Neural progenitor cell (in vitro differentiated cells): ENCODE measurements around the gene BBS9. TPM values are rescaled to one million over a fixed set of nuclear protein-coding genes. Genes with fewer than 3 reads are reported as not detected.

Source experiments
- DNase-seq: peaks from one replicate; pipeline ENCODE4 v3.0.0-alpha.2; 2016; ENCODE audit warnings: low spot score
- H2AFZ ChIP-seq: fragments of 200-600 bp; sonication (generic); replicated peaks from 2 replicates; pipeline ENCODE4 v1.6.1; 2016; ENCODE audit warnings: antibody characterized with exemption
- H3F3A ChIP-seq: fragments of 200-600 bp; sonication (generic); 2 replicates; pipeline ENCODE4 v1.6.1; 2016; ENCODE audit warnings: antibody characterized with exemption, low read depth
- H3K27ac ChIP-seq: fragments of 200-600 bp; sonication (generic); 2 replicates; pipeline ENCODE4 v1.5.1; 2016; ENCODE audit warnings: mild to moderate bottlenecking
- H3K27me3 ChIP-seq: fragments of 200-600 bp; sonication (generic); 2 replicates; pipeline ENCODE4 v1.6.1; 2016; ENCODE audit warnings: mild to moderate bottlenecking, moderate library complexity
- H3K36me3 ChIP-seq: fragments of 200-600 bp; sonication (generic); 2 replicates; pipeline ENCODE4 v1.5.1; 2016
- H3K4me1 ChIP-seq: fragments of 200-600 bp; sonication (generic); 2 replicates; pipeline ENCODE4 v1.6.1; 2016; ENCODE audit warnings: mixed run types
- H3K4me2 ChIP-seq: fragments of 200-600 bp; sonication (generic); 2 replicates; pipeline ENCODE4 v1.6.1; 2016
- H3K4me3 ChIP-seq: fragments of 200-600 bp; sonication (generic); 2 replicates; pipeline ENCODE4 v1.5.1; 2016
- H3K79me2 ChIP-seq: fragments of 200-600 bp; sonication (generic); 2 replicates; pipeline ENCODE4 v1.6.1; 2016; ENCODE audit warnings: low read depth
- H3K9ac ChIP-seq: fragments of 200-600 bp; sonication (generic); 2 replicates; pipeline ENCODE4 v1.6.1; 2016
- H3K9me3 ChIP-seq: fragments of 200-600 bp; sonication (generic); 2 replicates; pipeline ENCODE4 v1.5.1; 2016; ENCODE audit warnings: low read depth
- H4K20me1 ChIP-seq: fragments of 200-600 bp; sonication (generic); 2 replicates; pipeline ENCODE4 v1.6.1; 2016; ENCODE audit warnings: low read depth
- H3K27ac Mint-ChIP-seq: 3 replicates; pipeline ENCODE4 v1.8.0; 2021; ENCODE audit warnings: mixed read lengths
- H3K27me3 Mint-ChIP-seq: 2 replicates; pipeline ENCODE4 v1.8.0; 2022; ENCODE audit warnings: low read depth, mild to moderate bottlenecking, inconsistent platforms, moderate library complexity, mixed read lengths; ENCODE audit not compliant: insufficient read depth
- H3K36me3 Mint-ChIP-seq: 3 replicates; pipeline ENCODE4 v1.8.0; 2021; ENCODE audit warnings: mixed read lengths
- H3K4me1 Mint-ChIP-seq: 3 replicates; pipeline ENCODE4 v1.8.0; 2021; ENCODE audit warnings: mixed read lengths
- H3K4me3 Mint-ChIP-seq: 3 replicates; pipeline ENCODE4 v1.8.0; 2021; ENCODE audit warnings: mild to moderate bottlenecking, moderate library complexity, mixed read lengths
- H3K9me3 Mint-ChIP-seq: 3 replicates; pipeline ENCODE4 v1.8.0; 2020; ENCODE audit warnings: mixed read lengths
- EZH2 ChIP-seq: fragments of 200-600 bp; sonication (generic); IDR thresholded peaks from 2 replicates; pipeline ENCODE4 v1.6.1; 2017; ENCODE audit warnings: antibody characterized with exemption, mild to moderate bottlenecking, moderate library complexity
- EZH2phosphoT487 ChIP-seq: fragments of 200-600 bp; sonication (generic); IDR thresholded peaks from 2 replicates; pipeline ENCODE4 v1.6.1; 2017; ENCODE audit warnings: antibody characterized with exemption
- small RNA-seq: library from RNA; depleted of rRNA; stranded (forward); fragments of <200 nt; gene quantifications from one replicate; pipeline ENCODE3, GENCODE V24; 2015
- total RNA-seq: library from RNA; depleted of rRNA; stranded (reverse); fragments of >200 nt; gene quantifications from 2 replicates; pipeline ENCODE4 v1.2.3, GENCODE V29; 2015; ENCODE audit warnings: low replicate concordance
- TF ChIP-seq, protein P1 (sequence below): fragments of 200-600 bp; sonication (generic); IDR thresholded peaks from 2 replicates; pipeline ENCODE4 v1.5.1; 2017; ENCODE audit warnings: antibody characterized with exemption, mild to moderate bottlenecking

BBS9 gene
- total RNA-seq, 1 donor from 2014 or later: 40.3 TPM

DNA sequence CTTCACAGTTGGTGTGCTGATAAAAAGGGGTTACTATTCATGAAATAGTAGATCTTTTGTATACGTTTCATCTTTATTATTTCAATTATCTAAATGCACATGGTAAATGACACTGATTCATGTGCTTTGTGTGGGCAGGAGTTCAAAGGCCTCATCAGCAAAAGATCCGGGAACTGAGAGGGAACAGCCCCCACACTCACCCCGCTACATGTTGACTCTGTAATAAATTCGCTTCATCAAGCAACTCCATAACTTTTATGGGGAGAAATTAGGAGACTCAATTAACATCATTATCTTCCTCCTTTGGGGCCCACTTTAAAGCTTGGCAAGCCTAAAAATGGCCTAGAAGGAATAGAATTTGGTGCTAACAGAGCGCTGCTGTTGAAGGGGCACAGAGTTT, 525.3 kb downstream of the BBS9 start:
- H3K4me1 ChIP-seq: no peaks in the 10 kb centered on the region
- no peaks in the 10 kb centered on the region for H3F3A ChIP-seq
- H3K4me3 Mint-ChIP-seq: no peak overlapping the region
- no peaks in the 10 kb centered on the region for H3K9me3 Mint-ChIP-seq
- H3K9ac ChIP-seq: no peak overlapping the region
- no peak overlapping the region for H3K27ac Mint-ChIP-seq
- H3K79me2 ChIP-seq: no peaks in the 10 kb centered on the region
- no peaks in the 10 kb centered on the region for H4K20me1 ChIP-seq
- H3K4me3 ChIP-seq: no peak overlapping the region
- no peaks in the 10 kb centered on the region for H3K27me3 Mint-ChIP-seq
- TF ChIP-seq, protein P1, sequence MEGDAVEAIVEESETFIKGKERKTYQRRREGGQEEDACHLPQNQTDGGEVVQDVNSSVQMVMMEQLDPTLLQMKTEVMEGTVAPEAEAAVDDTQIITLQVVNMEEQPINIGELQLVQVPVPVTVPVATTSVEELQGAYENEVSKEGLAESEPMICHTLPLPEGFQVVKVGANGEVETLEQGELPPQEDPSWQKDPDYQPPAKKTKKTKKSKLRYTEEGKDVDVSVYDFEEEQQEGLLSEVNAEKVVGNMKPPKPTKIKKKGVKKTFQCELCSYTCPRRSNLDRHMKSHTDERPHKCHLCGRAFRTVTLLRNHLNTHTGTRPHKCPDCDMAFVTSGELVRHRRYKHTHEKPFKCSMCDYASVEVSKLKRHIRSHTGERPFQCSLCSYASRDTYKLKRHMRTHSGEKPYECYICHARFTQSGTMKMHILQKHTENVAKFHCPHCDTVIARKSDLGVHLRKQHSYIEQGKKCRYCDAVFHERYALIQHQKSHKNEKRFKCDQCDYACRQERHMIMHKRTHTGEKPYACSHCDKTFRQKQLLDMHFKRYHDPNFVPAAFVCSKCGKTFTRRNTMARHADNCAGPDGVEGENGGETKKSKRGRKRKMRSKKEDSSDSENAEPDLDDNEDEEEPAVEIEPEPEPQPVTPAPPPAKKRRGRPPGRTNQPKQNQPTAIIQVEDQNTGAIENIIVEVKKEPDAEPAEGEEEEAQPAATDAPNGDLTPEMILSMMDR: no peak
- no peak for TF ChIP-seq EZH2
- TF ChIP-seq EZH2phosphoT487: no peak
- no peaks in the 10 kb centered on the region for H3K9me3 ChIP-seq
- H2AFZ ChIP-seq: no peak overlapping the region
- H3K27me3 ChIP-seq: no peaks in the 10 kb centered on the region
- H3K36me3 ChIP-seq: no peaks in the 10 kb centered on the region
- H3K4me2 ChIP-seq: no peak overlapping the region
- H3K36me3 Mint-ChIP-seq: no peaks in the 10 kb centered on the region
- H3K27ac ChIP-seq: no peak overlapping the region
- H3K4me1 Mint-ChIP-seq: peaks cover 2% of the 10 kb centered on the region
- DNase-seq: no peak

Small RNA genes lying within 50 kb of the gene (small RNA-seq; reads per million reads assigned to genes)
- not detected for gene AC007312.1
- gene AC074338.1: not detected
- not detected for gene RNA5SP229

Other genes starting within 250 kb of the BBS9 start
- gene KBTBD2, start 237.8 kb upstream of the BBS9 start, total RNA-seq: 31.2 and 45.5 TPM in 2 replicates
- gene FKBP9, start 172.1 kb upstream of the BBS9 start, total RNA-seq: 24.4 and 28.6 TPM in 2 replicates
- 34.6 and 72.1 TPM in 2 replicates for gene NT5C3A, start 66.8 kb upstream of the BBS9 start, total RNA-seq
- 11.0 and 29.4 TPM in 2 replicates for gene RP9, start 20.2 kb upstream of the BBS9 start, total RNA-seq